ENCODE measurements around the gene EIF3M. TPM values are rescaled to one million over a fixed set of nuclear protein-coding genes. Genes with fewer than 3 reads are reported as not detected.

The EIF3M gene
- total and polyA plus RNA-seq, 2 donors (not counting 1 experiment from before 2014, with no cell fraction given), result 240 to 491 TPM

DNA sequence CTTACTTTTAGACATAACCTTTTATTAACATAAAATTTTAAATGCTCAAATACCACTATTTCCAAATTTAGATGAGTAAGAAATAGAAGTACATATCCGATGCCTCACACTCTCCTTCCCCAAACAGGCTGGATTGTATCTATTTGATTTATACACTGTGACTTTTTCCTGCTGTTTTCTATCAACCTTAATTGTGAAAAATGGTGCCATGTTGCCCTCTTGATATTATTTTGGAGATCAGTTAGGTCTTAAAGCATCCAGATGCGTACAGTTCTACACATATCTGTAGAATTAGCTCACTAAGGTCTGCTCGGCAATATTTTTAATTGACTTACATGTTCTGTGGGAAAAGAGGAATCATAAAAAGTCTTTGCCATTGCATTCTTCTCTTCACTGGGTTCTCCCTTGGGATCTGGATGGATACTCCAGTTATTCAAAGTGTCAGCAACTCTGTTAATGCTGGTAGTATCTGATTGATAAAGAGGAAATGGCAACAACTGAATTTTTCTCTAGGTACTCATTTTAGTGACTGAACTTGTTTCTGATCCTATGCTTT, 27.2 kb downstream of the EIF3M start:
- no peaks in the 10 kb centered on the region for H3K27me3 ChIP-seq (ENCODE audit: control insufficient read depth, insufficient read depth, low read length)
- no peak for DNase-seq (ENCODE audit: low read depth in 2 of 2)

DNA sequence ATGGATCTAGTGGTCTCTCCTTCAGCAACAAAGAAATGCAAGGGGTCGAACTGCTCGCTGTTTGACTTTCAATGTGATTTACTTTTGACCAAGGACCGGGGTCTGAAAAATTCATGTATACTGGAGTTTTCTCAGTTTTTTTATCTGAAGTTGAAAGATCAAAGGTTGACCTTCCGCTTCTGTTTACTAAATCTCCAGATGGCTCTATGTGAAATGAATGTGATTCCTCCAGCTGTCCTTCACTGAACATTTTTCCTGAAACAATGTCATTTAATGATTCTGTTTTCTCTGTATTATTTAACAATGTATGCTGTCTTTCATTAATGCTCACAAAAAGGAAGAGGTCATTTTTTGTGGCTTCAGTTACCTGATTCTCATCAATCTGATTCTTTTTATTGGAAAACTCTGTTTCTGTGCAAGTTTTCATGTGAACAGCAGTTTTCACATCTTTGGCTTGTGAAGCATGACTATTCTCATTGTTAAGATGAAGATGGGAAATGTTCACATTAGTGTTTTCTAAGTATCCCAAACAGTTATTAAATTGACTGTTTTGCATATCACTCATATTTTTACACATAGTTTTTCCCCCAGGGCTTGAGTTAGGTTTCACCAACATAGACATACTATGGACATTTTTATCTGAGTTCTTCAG, 30.0 kb downstream of the EIF3M start:
- no peak overlapping the region for H3K27ac ChIP-seq (ENCODE audit: insufficient read depth, low read length)
- H3K4me3 ChIP-seq (replicated peaks in 1 of 4; ENCODE audit: control extremely low read depth in 1 of 4, insufficient read depth in 1 of 4, low read depth in 3 of 4, low read length in 4 of 4), result no peak overlapping the region
- H3K4me2 ChIP-seq (ENCODE audit: extremely low read depth, insufficient read depth, low read length), result no peak overlapping the region
- no peak overlapping the region for H3K9ac ChIP-seq (ENCODE audit: insufficient read depth, low read length)
- H3K9me3 ChIP-seq (ENCODE audit: control insufficient read depth, insufficient read depth, low read depth, low read length), result no peaks in the 10 kb centered on the region
- H3K79me2 ChIP-seq (ENCODE audit: control insufficient read depth, insufficient read depth, low read length), result no peaks in the 10 kb centered on the region
- no peaks in the 10 kb centered on the region for H3K36me3 ChIP-seq (ENCODE audit: control insufficient read depth, insufficient read depth, low read length)
- no peak for DNase-seq (ENCODE audit: low read depth in 2 of 2)
- no peak for TF ChIP-seq EZH2 (IDR thresholded peaks at IDR 0.05; ENCODE audit: low read length, missing control alignments)
- TF ChIP-seq, protein P1, sequence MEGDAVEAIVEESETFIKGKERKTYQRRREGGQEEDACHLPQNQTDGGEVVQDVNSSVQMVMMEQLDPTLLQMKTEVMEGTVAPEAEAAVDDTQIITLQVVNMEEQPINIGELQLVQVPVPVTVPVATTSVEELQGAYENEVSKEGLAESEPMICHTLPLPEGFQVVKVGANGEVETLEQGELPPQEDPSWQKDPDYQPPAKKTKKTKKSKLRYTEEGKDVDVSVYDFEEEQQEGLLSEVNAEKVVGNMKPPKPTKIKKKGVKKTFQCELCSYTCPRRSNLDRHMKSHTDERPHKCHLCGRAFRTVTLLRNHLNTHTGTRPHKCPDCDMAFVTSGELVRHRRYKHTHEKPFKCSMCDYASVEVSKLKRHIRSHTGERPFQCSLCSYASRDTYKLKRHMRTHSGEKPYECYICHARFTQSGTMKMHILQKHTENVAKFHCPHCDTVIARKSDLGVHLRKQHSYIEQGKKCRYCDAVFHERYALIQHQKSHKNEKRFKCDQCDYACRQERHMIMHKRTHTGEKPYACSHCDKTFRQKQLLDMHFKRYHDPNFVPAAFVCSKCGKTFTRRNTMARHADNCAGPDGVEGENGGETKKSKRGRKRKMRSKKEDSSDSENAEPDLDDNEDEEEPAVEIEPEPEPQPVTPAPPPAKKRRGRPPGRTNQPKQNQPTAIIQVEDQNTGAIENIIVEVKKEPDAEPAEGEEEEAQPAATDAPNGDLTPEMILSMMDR (conservative IDR thresholded peaks at IDR 0.05 in 1 of 2, IDR thresholded peaks at IDR 0.05 in 1 of 2; ENCODE audit: low read depth in 1 of 2, low read length in 2 of 2), result no peak
- H4K20me1 ChIP-seq (ENCODE audit: control insufficient read depth, extremely low read depth, insufficient read depth, low read length), result no peaks in the 10 kb centered on the region
- no peaks in the 10 kb centered on the region for H3K27me3 ChIP-seq (ENCODE audit: control insufficient read depth, insufficient read depth, low read length)
- no peak overlapping the region for H2AFZ ChIP-seq (ENCODE audit: low read length)
- no peaks in the 10 kb centered on the region for H3K4me1 ChIP-seq (ENCODE audit: control insufficient read depth, extremely low read depth, insufficient read depth, low read length)

More for the DNA sequence above, 27.2 kb downstream of the EIF3M start:
- Histone ChIP-seq H3K9ac (ENCODE audit: insufficient read depth, low read length) (no peak overlapping the region), H4K20me1 (ENCODE audit: control insufficient read depth, extremely low read depth, insufficient read depth, low read length) (no peaks in the 10 kb centered on the region), H3K4me3 (replicated peaks in 1 of 4; ENCODE audit: control extremely low read depth in 1 of 4, insufficient read depth in 1 of 4, low read depth in 3 of 4, low read length in 4 of 4) (no peak overlapping the region), H3K4me2 (ENCODE audit: extremely low read depth, insufficient read depth, low read length) (no peak overlapping the region), H2AFZ (ENCODE audit: low read length) (no peak overlapping the region), H3K9me3 (ENCODE audit: control insufficient read depth, insufficient read depth, low read depth, low read length) (no peaks in the 10 kb centered on the region), H3K4me1 (ENCODE audit: control insufficient read depth, extremely low read depth, insufficient read depth, low read length) (no peaks in the 10 kb centered on the region), H3K79me2 (ENCODE audit: control insufficient read depth, insufficient read depth, low read length) (no peaks in the 10 kb centered on the region), H3K36me3 (ENCODE audit: control insufficient read depth, insufficient read depth, low read length) (no peaks in the 10 kb centered on the region), H3K27ac (ENCODE audit: insufficient read depth, low read length) (no peak overlapping the region)
- TF ChIP-seq, protein P1 (conservative IDR thresholded peaks at IDR 0.05 in 1 of 2, IDR thresholded peaks at IDR 0.05 in 1 of 2; ENCODE audit: low read depth in 1 of 2, low read length in 2 of 2), result no peak
- TF ChIP-seq EZH2 (IDR thresholded peaks at IDR 0.05; ENCODE audit: low read length, missing control alignments), result no peak

DNA sequence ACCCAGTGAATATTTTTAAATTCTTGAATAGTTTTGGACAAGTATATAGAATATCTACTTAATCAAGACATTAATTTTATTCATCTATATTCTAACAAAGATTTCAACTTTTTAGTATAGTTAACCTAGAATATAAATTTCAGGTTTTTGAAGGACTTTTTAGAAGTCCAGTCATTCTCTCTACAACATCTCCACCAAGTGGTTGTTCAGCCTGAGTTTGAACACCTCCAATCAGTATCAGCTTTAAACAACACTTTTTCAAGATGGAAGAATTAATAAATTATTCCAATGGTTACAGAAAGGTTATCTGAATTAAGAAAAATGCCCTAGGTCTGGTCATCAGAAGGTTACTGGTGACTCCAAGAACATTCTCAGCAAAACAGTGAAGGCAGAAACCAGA, 31.8 kb downstream of the EIF3M start:
- H3K4me1 ChIP-seq (ENCODE audit: control insufficient read depth, extremely low read depth, insufficient read depth, low read length), result no peaks in the 10 kb centered on the region
- no peak overlapping the region for H3K9ac ChIP-seq (ENCODE audit: insufficient read depth, low read length)
- H3K27ac ChIP-seq (ENCODE audit: insufficient read depth, low read length), result no peak overlapping the region
- H3K4me3 ChIP-seq (replicated peaks in 1 of 4; ENCODE audit: control extremely low read depth in 1 of 4, insufficient read depth in 1 of 4, low read depth in 3 of 4, low read length in 4 of 4), result no peak overlapping the region
- H2AFZ ChIP-seq (ENCODE audit: low read length), result no peak overlapping the region
- no peaks in the 10 kb centered on the region for H3K9me3 ChIP-seq (ENCODE audit: control insufficient read depth, insufficient read depth, low read depth, low read length)
- no peak overlapping the region for H3K4me2 ChIP-seq (ENCODE audit: extremely low read depth, insufficient read depth, low read length)
- H3K79me2 ChIP-seq (ENCODE audit: control insufficient read depth, insufficient read depth, low read length), result no peaks in the 10 kb centered on the region
- no peaks in the 10 kb centered on the region for H4K20me1 ChIP-seq (ENCODE audit: control insufficient read depth, extremely low read depth, insufficient read depth, low read length)
- H3K36me3 ChIP-seq (ENCODE audit: control insufficient read depth, insufficient read depth, low read length), result no peaks in the 10 kb centered on the region
- peak in 1 of 2 donors; percentile 29 for DNase-seq (ENCODE audit: low read depth in 2 of 2)
- no peak for TF ChIP-seq EZH2 (IDR thresholded peaks at IDR 0.05; ENCODE audit: low read length, missing control alignments)
- TF ChIP-seq, protein P1 (conservative IDR thresholded peaks at IDR 0.05 in 1 of 2, IDR thresholded peaks at IDR 0.05 in 1 of 2; ENCODE audit: low read depth in 1 of 2, low read length in 2 of 2), result peak in 1 of 2 donors; percentile 25
- no peaks in the 10 kb centered on the region for H3K27me3 ChIP-seq (ENCODE audit: control insufficient read depth, insufficient read depth, low read length)
